WERI-Rb-1 (cell line): ENCODE results near the gene PAH.
A peak's percentile ranks its signal among the peaks of the same experiment; 100 is the strongest.

Experiments used
- DNase-seq: peaks from one replicate; pipeline ENCODE4 v3.0.0-alpha.2; 2020
- H3K27ac ChIP-seq: fragments of 250-450 bp; sonication (Bioruptor Pico); 2 replicates; pipeline ENCODE4 v1.5.1; 2020; ENCODE audit warnings: mild to moderate bottlenecking, moderate library complexity
- H3K27me3 ChIP-seq: fragments of 250-450 bp; sonication (Bioruptor Pico); 2 replicates; pipeline ENCODE4 v1.5.1; 2021; ENCODE audit warnings: mild to moderate bottlenecking, low read depth, moderate library complexity; ENCODE audit not compliant: insufficient read depth, severe bottlenecking
- H3K36me3 ChIP-seq: fragments of 250-450 bp; sonication (Bioruptor Pico); 2 replicates; pipeline ENCODE4 v1.5.1; 2020; ENCODE audit warnings: mild to moderate bottlenecking, moderate library complexity
- H3K4me3 ChIP-seq: 2 replicates; pipeline ENCODE4 v1.5.1; 2011; ENCODE audit warnings: low read depth, mild to moderate bottlenecking, control low read depth, low read length
- H3K9me3 ChIP-seq: fragments of 250-450 bp; sonication (Bioruptor Pico); 2 replicates; pipeline ENCODE4 v1.5.1; 2021; ENCODE audit warnings: mild to moderate bottlenecking, moderate library complexity; ENCODE audit not compliant: severe bottlenecking
- TF ChIP-seq, protein P1 (sequence below): IDR thresholded peaks from 2 replicates; pipeline ENCODE4 v1.5.1; 2011; ENCODE audit warnings: low read depth, mild to moderate bottlenecking, control low read depth, inconsistent platforms, low read length

The PAH gene

GRCh38 chr12:102958073-102958829 lies 41.2 kb upstream of the PAH start:
- no peak overlapping the region for H3K27ac ChIP-seq
- H3K4me3 ChIP-seq: peak overlapping the region; percentile 48
- peak; percentile 71 for DNase-seq
- TF ChIP-seq, protein P1, sequence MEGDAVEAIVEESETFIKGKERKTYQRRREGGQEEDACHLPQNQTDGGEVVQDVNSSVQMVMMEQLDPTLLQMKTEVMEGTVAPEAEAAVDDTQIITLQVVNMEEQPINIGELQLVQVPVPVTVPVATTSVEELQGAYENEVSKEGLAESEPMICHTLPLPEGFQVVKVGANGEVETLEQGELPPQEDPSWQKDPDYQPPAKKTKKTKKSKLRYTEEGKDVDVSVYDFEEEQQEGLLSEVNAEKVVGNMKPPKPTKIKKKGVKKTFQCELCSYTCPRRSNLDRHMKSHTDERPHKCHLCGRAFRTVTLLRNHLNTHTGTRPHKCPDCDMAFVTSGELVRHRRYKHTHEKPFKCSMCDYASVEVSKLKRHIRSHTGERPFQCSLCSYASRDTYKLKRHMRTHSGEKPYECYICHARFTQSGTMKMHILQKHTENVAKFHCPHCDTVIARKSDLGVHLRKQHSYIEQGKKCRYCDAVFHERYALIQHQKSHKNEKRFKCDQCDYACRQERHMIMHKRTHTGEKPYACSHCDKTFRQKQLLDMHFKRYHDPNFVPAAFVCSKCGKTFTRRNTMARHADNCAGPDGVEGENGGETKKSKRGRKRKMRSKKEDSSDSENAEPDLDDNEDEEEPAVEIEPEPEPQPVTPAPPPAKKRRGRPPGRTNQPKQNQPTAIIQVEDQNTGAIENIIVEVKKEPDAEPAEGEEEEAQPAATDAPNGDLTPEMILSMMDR: peak; percentile 13; the same call in 1 of the 2 replicates
- peaks cover 1% of the 10 kb centered on the region for H3K9me3 ChIP-seq
- H3K27me3 ChIP-seq: peaks cover 15% of the 10 kb centered on the region
- no peaks in the 10 kb centered on the region for H3K36me3 ChIP-seq

DNA sequence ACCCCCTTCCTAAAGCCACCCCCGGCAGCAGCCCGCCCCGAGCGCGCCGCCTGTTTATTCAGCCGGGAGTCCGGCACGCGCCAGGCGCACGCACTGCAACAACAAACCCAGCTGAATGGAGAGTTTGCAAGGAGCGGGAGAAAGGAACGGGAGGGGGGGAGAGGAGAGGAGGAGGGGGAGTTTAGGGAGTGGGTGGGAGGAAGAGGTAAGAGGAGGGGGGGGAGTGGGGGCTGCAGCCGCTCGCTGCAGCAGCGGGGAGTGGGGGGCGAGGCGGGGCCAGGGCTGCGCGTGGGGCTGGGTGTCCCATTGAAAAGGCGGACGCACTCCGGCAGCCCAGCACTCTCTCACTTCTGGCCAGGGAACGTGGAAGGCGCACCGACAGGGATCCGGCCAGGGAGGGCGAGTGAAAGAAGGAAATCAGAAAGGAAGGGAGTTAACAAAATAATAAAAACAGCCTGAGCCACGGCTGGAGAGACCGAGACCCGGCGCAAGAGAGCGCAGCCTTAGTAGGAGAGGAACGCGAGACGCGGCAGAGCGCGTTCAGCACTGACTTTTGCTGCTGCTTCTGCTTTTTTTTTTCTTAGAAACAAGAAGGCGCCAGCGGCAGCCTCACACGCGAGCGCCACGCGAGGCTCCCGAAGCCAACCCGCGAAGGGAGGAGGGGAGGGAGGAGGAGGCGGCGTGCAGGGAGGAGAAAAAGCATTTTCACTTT lies 40.5 kb upstream of the PAH start, which contains the start of gene ASCL1:
TSS of gene ASCL1 (plus strand) at position 336 of the 712 bp plus-strand sequence. CDS start 571 bp downstream, outside the sequence.
- H3K4me3 ChIP-seq: peak within 1 kb of the TSS; percentile 48
- TF ChIP-seq, protein P1: no peak
- H3K27ac ChIP-seq: no peak within 1 kb of the TSS
- no peaks in the 10 kb centered on the region for H3K36me3 ChIP-seq
- H3K9me3 ChIP-seq: no peaks in the 10 kb centered on the region
- DNase-seq: no peak
- peaks cover 15% of the 10 kb centered on the region for H3K27me3 ChIP-seq

DNA sequence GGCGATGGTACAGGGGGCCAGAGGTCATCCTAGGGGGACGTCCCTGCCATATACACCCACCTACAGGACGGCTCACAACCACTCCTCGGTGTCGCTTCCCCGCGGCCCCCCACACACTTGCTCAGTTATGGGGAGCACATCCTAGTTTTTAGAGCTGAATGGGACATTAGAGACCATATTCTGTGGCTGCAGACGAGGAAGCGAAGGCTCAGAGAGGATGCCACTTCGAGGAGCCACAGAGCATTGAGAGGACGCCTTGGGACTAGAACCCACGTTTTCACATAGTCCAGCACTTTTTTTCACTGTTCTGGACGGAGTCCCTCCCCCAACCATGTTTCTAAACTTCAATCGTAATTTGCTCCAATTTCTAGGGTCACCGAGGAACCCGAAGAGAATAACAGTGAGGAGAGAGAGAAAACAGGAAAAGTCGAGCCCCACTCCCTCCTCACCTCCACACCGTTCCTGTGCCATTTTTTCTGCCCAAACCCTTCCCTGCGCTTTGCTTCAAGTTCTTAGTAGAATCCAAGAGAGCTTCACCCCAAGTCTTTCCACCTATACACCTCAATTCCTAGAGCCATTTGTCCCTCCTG lies 39.8 kb upstream of the PAH start:
- Histone ChIP-seq H3K9me3 (no peaks in the 10 kb centered on the region), H3K4me3 (peak overlapping the region; percentile 48), H3K27ac (no peak overlapping the region), H3K27me3 (peaks cover 15% of the 10 kb centered on the region), H3K36me3 (no peaks in the 10 kb centered on the region)
- TF ChIP-seq, protein P1: no peak
- DNase-seq: no peak

DNA sequence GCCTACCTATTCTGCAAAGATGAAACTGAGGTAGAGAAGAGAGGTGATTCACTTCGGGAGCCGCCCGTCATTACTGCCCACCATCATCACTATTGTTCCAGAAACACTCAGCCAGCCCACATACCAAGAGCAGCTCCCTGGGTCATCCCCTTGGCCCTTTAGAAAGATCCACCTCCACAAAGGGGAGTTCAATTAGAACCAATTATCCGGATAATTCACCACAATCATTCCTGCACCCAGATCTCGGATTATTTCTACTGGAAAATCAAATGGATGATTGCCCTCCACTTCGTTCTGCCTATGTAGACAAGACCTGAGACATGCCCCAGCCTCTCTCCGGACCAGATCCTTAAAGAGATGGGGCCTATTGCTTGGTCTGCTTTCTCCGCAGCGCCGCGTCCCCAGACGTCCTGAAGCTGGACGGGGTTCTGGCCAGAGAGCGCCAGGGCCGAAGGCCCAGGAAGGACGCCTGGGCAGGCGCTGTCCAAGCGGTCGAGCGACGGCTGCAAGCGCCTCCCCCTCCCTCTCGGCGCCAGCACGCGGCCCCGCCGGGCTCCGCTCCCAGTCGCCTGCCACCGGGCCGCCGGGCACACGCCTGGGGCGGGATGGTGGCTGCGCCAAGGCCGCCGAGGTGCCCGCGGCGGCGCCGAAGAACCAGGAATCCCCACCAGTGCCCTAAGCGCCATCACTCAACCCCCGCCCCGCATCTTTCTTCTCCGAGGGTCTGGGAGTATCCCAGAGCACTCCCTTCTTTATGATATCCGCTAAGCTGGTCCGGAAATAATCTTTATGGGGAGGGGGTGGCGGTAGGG lies 39.1 kb upstream of the PAH start:
- Histone ChIP-seq H3K36me3 (no peaks in the 10 kb centered on the region), H3K27ac (no peak overlapping the region), H3K27me3 (peaks cover 15% of the 10 kb centered on the region), H3K4me3 (peak overlapping the region; percentile 48), H3K9me3 (no peaks in the 10 kb centered on the region)
- TF ChIP-seq, protein P1: no peak
- no peak for DNase-seq

DNA sequence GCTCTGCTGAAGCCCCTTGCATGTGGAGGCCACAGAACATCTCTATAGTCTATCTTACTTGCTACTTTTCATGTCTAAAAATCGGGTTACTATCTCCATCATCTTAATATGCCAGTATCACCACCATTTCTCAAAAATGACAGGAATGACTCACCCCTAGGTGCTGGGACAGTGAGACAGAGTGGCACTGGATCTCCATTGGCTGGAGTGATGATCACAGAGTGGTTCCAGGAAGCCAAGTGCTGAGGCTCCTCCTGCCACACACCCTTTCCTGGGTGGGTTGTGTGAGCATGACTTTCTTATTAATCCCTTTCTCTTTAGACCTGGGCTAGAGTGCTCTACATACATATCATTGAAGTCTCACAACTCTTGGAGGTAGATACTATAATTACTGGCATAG lies 37.1 kb upstream of the PAH start:
- Histone ChIP-seq H3K9me3 (no peaks in the 10 kb centered on the region), H3K27me3 (peaks cover 10% of the 10 kb centered on the region), H3K36me3 (no peaks in the 10 kb centered on the region), H3K4me3 (no peak overlapping the region), H3K27ac (no peak overlapping the region)
- DNase-seq: no peak
- TF ChIP-seq, protein P1: no peak
